ENCODE measurements around the gene TMEM178B.

DNA sequence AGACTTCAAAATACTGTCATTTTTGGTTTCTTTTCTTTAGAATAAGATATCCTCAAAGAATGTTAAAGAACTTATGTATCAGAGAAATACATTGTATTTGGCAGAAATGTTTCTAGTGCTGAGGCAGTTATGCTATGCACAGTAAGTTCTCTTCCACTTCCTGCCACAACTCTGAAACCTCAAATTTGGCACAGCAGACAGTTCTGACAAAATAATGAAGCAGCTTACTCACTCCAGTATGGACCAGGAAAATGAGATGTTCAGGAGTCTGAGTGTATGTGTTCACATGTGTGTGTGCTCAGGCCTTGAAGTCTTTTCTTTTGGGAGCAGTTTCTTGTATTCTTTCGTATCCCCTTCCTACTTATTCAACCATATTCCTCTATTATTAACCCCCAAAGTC is 280.4 kb downstream of the TMEM178B start:
- TF ChIP-seq POLR2A (IDR thresholded peaks at IDR 0.05; ENCODE audit: low read length), result no peak
- no peak for TF ChIP-seq GATA1 (IDR thresholded peaks at IDR 0.05; ENCODE audit: low read depth, low read length)
